ENCODE measurements around the gene TMEM200C. TPM values are rescaled to one million over a fixed set of nuclear protein-coding genes. Genes with fewer than 3 reads are reported as not detected.

Gene TMEM200C
- total and polyA plus RNA-seq, 9 donors, result 0.15 to 7.4 (median 0.80) TPM

- no peak overlapping the region for H3K4me3 ChIP-seq
- TF ChIP-seq POLR2A (IDR thresholded peaks at IDR 0.05) (no peak), EP300 (IDR thresholded peaks at IDR 0.05) (no peak), CTCF (IDR thresholded peaks at IDR 0.05) (no peak)
- no peaks in the 10 kb centered on the region for H3K9me3 ChIP-seq
- no peaks in the 10 kb centered on the region for H3K4me1 ChIP-seq (ENCODE audit: insufficient read depth)
- H3K36me3 ChIP-seq, result no peaks in the 10 kb centered on the region
- H3K27me3 ChIP-seq, result no peaks in the 10 kb centered on the region
- no peak for DNase-seq
- H3K27ac ChIP-seq, result no peak overlapping the region
- intact Hi-C loops (cut with DNase I), result no loop called here
- 35 to 55% (median 40%) methylated on average over 3 of the region's 3 CpGs for WGBS, 3 donors
Observed at GRCh38 chr18:5857180-5857579, 38.1 kb downstream of the TMEM200C start.

- Histone ChIP-seq H3K4me3 (no peak overlapping the region), H3K27ac (no peak overlapping the region), H3K9me3 (no peaks in the 10 kb centered on the region), H3K27me3 (no peaks in the 10 kb centered on the region), H3K4me1 (ENCODE audit: insufficient read depth) (no peaks in the 10 kb centered on the region), H3K36me3 (no peaks in the 10 kb centered on the region)
- DNase-seq, result no peak
- WGBS, 3 donors, result 78 to 88% (median 84%) methylated on average over 5 of the region's 5 CpGs
- TF ChIP-seq CTCF (IDR thresholded peaks at IDR 0.05) (no peak), POLR2A (IDR thresholded peaks at IDR 0.05) (no peak), EP300 (IDR thresholded peaks at IDR 0.05) (no peak)
- intact Hi-C loops (cut with DNase I), result no loop called here
Observed at GRCh38 chr18:5853253-5853652, 42.1 kb downstream of the TMEM200C start.

GRCh38 chr18:5851998-5852397 lies 43.3 kb downstream of the TMEM200C start:
- TF ChIP-seq POLR2A (IDR thresholded peaks at IDR 0.05), result no peak
- no peak for TF ChIP-seq CTCF (IDR thresholded peaks at IDR 0.05)
- no peak for TF ChIP-seq EP300 (IDR thresholded peaks at IDR 0.05)
- H3K4me1 ChIP-seq (ENCODE audit: insufficient read depth), result no peaks in the 10 kb centered on the region
- no peak overlapping the region for H3K27ac ChIP-seq
- WGBS, 3 donors, result 26 to 29% (median 27%) methylated on average over 2 of the region's 2 CpGs
- no peak for DNase-seq
- no peaks in the 10 kb centered on the region for H3K27me3 ChIP-seq
- intact Hi-C loops (cut with DNase I), result no loop called here
- no peak overlapping the region for H3K4me3 ChIP-seq
- no peaks in the 10 kb centered on the region for H3K36me3 ChIP-seq
- no peaks in the 10 kb centered on the region for H3K9me3 ChIP-seq

GRCh38 chr18:5842653-5843052 lies 52.7 kb downstream of the TMEM200C start:
- WGBS, 3 donors, result 69 to 75% (median 74%) methylated on average over 3 of the region's 3 CpGs
- DNase-seq, result no peak
- Histone ChIP-seq H3K4me3 (no peak overlapping the region), H3K4me1 (ENCODE audit: insufficient read depth) (no peaks in the 10 kb centered on the region), H3K27ac (no peak overlapping the region), H3K27me3 (no peaks in the 10 kb centered on the region), H3K36me3 (no peaks in the 10 kb centered on the region), H3K9me3 (no peaks in the 10 kb centered on the region)
- TF ChIP-seq EP300 (IDR thresholded peaks at IDR 0.05) (no peak), CTCF (IDR thresholded peaks at IDR 0.05) (no peak), POLR2A (IDR thresholded peaks at IDR 0.05) (no peak)
- intact Hi-C loops (cut with DNase I), result no loop called here

GRCh38 chr18:5841518-5841917 lies 53.8 kb downstream of the TMEM200C start:
- no peak for TF ChIP-seq CTCF (IDR thresholded peaks at IDR 0.05)
- no peak for TF ChIP-seq POLR2A (IDR thresholded peaks at IDR 0.05)
- TF ChIP-seq EP300 (IDR thresholded peaks at IDR 0.05), result no peak
- Histone ChIP-seq H3K9me3 (no peaks in the 10 kb centered on the region), H3K4me3 (no peak overlapping the region), H3K27ac (no peak overlapping the region), H3K4me1 (ENCODE audit: insufficient read depth) (no peaks in the 10 kb centered on the region), H3K27me3 (no peaks in the 10 kb centered on the region), H3K36me3 (no peaks in the 10 kb centered on the region)
- no peak for DNase-seq
- intact Hi-C loops (cut with DNase I), result no loop called here
- WGBS, 3 donors, result 23 to 37% (median 36%) methylated on average over 2 of the region's 2 CpGs
